ENCODE measurements around the gene PHLDB1. TPM values are rescaled to one million over a fixed set of nuclear protein-coding genes. Genes with fewer than 3 reads are reported as not detected.

Gene PHLDB1
- polyA plus RNA-seq, 1 donor (not counting 4 experiments of a cell fraction or from before 2014, with no cell fraction given), result 35.0 TPM

GRCh38 chr11:118622376-118623268 lies 15.2 kb downstream of the PHLDB1 start:
- TF ChIP-seq CTCF (optimal IDR thresholded peaks at IDR 0.05 in 1 of 3, IDR thresholded peaks at IDR 0.05 in 1 of 3, conservative IDR thresholded peaks at IDR 0.05 in 1 of 3; ENCODE audit: extremely low read depth in 1 of 3, insufficient read depth in 2 of 3, low read length in 3 of 3), result no peak
- no peak for TF ChIP-seq EZH2 (IDR thresholded peaks at IDR 0.05; ENCODE audit: low read length)
- Histone ChIP-seq H3K9ac (ENCODE audit: control insufficient read depth, extremely low read depth, insufficient read depth, low read length) (peak overlapping the region; percentile 87), H3K4me2 (ENCODE audit: control insufficient read depth, extremely low read depth, insufficient read depth, low read depth, low read length) (peak overlapping the region; percentile 100), H3K4me3 (ENCODE audit: control insufficient read depth in 2 of 3, extremely low read depth in 1 of 3, insufficient read depth in 2 of 3, low read depth in 1 of 3, low read length in 3 of 3) (peak overlapping the region; percentile 72 to 96 (median 93)), H2AFZ (ENCODE audit: control insufficient read depth, low read length) (no peak overlapping the region), H3K36me3 (ENCODE audit: control insufficient read depth in 2 of 2, extremely low read depth in 1 of 2, insufficient read depth in 2 of 2, low read length in 2 of 2) (peaks cover 8 to 13% of the 10 kb centered on the region in 2 experiments), H3K4me1 (ENCODE audit: control insufficient read depth, extremely low read depth, insufficient read depth, low read length) (peaks cover 74% of the 10 kb centered on the region), H3K27ac (ENCODE audit: control insufficient read depth, insufficient read depth, low read length) (peak overlapping the region; percentile 81), H3K27me3 (ENCODE audit: control insufficient read depth, extremely low read depth, insufficient read depth, low read length) (no peaks in the 10 kb centered on the region), H3K9me1 (ENCODE audit: control insufficient read depth, extremely low read depth, insufficient read depth, low read length) (no peaks in the 10 kb centered on the region), H3K79me2 (ENCODE audit: control insufficient read depth, insufficient read depth, low read length) (peaks cover 9% of the 10 kb centered on the region), H4K20me1 (ENCODE audit: control insufficient read depth, extremely low read depth, insufficient read depth, low read length) (no peaks in the 10 kb centered on the region), H3K9me3 (ENCODE audit: control insufficient read depth, low read depth, low read length) (no peaks in the 10 kb centered on the region)
- no peak for FAIRE-seq
- dilution Hi-C loops (cut with MboI; ENCODE audit: extremely low pct_ligation_motif_present, low sequenced_read_pairs), result no loop called here
- DNase-seq (ENCODE audit: low read depth, low spot score), result peak; percentile 92

DNA sequence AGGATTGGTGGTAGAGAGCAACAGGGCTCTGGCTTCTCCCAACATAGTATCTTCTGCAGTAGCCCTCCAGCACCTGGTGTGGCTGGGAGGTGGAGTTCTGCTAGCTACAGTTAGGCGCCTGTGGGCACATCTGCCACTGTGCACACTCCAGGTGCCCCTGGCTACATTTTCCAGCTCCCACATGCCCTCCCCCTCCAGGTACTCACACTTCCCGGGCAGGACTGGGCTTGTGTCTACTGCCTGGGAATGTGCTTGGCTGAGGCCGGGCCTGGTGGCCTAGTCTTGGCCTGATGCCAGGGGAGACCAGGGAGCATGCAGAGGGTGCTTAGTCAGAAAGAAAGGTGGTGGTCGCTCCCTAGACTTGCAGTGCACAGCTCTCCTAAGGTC lies 15.8 kb downstream of the PHLDB1 start:
- peaks cover 12 to 17% of the 10 kb centered on the region in 2 experiments for H3K36me3 ChIP-seq (ENCODE audit: control insufficient read depth in 2 of 2, extremely low read depth in 1 of 2, insufficient read depth in 2 of 2, low read length in 2 of 2)
- H3K9me3 ChIP-seq (ENCODE audit: control insufficient read depth, low read depth, low read length), result no peaks in the 10 kb centered on the region
- peaks cover 9% of the 10 kb centered on the region for H3K79me2 ChIP-seq (ENCODE audit: control insufficient read depth, insufficient read depth, low read length)
- dilution Hi-C loops (cut with MboI; ENCODE audit: extremely low pct_ligation_motif_present, low sequenced_read_pairs), result no loop called here
- peaks cover 69% of the 10 kb centered on the region for H3K4me1 ChIP-seq (ENCODE audit: control insufficient read depth, extremely low read depth, insufficient read depth, low read length)
- no peaks in the 10 kb centered on the region for H3K9me1 ChIP-seq (ENCODE audit: control insufficient read depth, extremely low read depth, insufficient read depth, low read length)
- H3K27ac ChIP-seq (ENCODE audit: control insufficient read depth, insufficient read depth, low read length), result peak overlapping the region; percentile 81
- peak; percentile 95 for DNase-seq (ENCODE audit: low read depth, low spot score)
- TF ChIP-seq EZH2 (IDR thresholded peaks at IDR 0.05; ENCODE audit: low read length) (no peak), CTCF (optimal IDR thresholded peaks at IDR 0.05 in 1 of 3, IDR thresholded peaks at IDR 0.05 in 1 of 3, conservative IDR thresholded peaks at IDR 0.05 in 1 of 3; ENCODE audit: extremely low read depth in 1 of 3, insufficient read depth in 2 of 3, low read length in 3 of 3) (no peak)
- H4K20me1 ChIP-seq (ENCODE audit: control insufficient read depth, extremely low read depth, insufficient read depth, low read length), result no peaks in the 10 kb centered on the region
- peak overlapping the region; percentile 6 to 96 (median 93) for H3K4me3 ChIP-seq (ENCODE audit: control insufficient read depth in 2 of 3, extremely low read depth in 1 of 3, insufficient read depth in 2 of 3, low read depth in 1 of 3, low read length in 3 of 3)
- H3K27me3 ChIP-seq (ENCODE audit: control insufficient read depth, extremely low read depth, insufficient read depth, low read length), result no peaks in the 10 kb centered on the region
- peak overlapping the region; percentile 87 for H3K9ac ChIP-seq (ENCODE audit: control insufficient read depth, extremely low read depth, insufficient read depth, low read length)
- H3K4me2 ChIP-seq (ENCODE audit: control insufficient read depth, extremely low read depth, insufficient read depth, low read depth, low read length), result peak overlapping the region; percentile 100
- FAIRE-seq, result peak; percentile 99
- H2AFZ ChIP-seq (ENCODE audit: control insufficient read depth, low read length), result no peak overlapping the region

Data from keratinocyte (primary cell).